ENCODE data around the gene CENPP. TPM values are rescaled to one million over a fixed set of nuclear protein-coding genes. Genes with fewer than 3 reads are reported as not detected.

CENPP gene
- total and polyA plus RNA-seq, 2 donors from 2014 or later, result 1.2 to 4.2 TPM

DNA sequence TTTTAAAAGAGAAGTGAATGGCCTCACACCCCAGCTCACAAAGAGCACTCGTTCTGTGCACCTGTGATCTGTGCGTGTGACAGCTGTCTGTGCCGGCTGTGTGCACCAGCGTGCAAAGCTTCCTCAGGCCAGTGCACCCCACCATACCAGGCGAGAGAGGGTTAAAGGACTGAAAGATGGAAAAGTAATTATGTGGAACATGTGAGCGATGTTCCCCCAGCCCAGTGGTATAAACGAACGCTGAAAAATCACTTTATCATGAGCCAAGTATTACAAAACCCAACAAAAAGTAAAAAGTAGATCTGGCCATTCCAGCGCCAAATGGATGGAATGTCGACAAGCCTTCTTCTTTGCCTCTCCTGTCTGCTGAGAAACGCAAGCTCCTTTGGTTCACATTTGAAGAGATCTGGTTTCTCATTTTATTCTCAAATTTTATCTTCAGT is 290.5 kb downstream of the CENPP start:
- no peak overlapping the region for H3K4me3 ChIP-seq (ENCODE audit: low read length in 3 of 3)
- H3K9ac ChIP-seq (ENCODE audit: low read length in 3 of 3), result peak overlapping the region in 1 of 3 donors; percentile 4
- DNase-seq (peak in 1 of 5 donors; percentile 31), FAIRE-seq (no peak)
- H3K27me3 ChIP-seq (ENCODE audit: control insufficient read depth, insufficient read depth, low read length), result no peaks in the 10 kb centered on the region
- peak overlapping the region in 1 of 2 donors; percentile 51 for H3K27ac ChIP-seq (ENCODE audit: low read depth in 2 of 2, low read length in 2 of 2)
- intact Hi-C loops (cut with DNase I), result no loop called here
- no peaks in the 10 kb centered on the region for H3K9me3 ChIP-seq (ENCODE audit: control insufficient read depth in 2 of 3, insufficient read depth in 1 of 3, low read length in 3 of 3)
- peaks cover 0 to 24% (median 14%) of the 10 kb centered on the region in 3 donors for H3K36me3 ChIP-seq (ENCODE audit: control insufficient read depth in 2 of 3, insufficient read depth in 3 of 3, low read length in 3 of 3)
- H3K4me1 ChIP-seq (ENCODE audit: control insufficient read depth in 2 of 3, insufficient read depth in 2 of 3, low read depth in 1 of 3, low read length in 3 of 3), result peaks cover 6 to 19% (median 19%) of the 10 kb centered on the region in 3 donors
- TF ChIP-seq, protein P1, sequence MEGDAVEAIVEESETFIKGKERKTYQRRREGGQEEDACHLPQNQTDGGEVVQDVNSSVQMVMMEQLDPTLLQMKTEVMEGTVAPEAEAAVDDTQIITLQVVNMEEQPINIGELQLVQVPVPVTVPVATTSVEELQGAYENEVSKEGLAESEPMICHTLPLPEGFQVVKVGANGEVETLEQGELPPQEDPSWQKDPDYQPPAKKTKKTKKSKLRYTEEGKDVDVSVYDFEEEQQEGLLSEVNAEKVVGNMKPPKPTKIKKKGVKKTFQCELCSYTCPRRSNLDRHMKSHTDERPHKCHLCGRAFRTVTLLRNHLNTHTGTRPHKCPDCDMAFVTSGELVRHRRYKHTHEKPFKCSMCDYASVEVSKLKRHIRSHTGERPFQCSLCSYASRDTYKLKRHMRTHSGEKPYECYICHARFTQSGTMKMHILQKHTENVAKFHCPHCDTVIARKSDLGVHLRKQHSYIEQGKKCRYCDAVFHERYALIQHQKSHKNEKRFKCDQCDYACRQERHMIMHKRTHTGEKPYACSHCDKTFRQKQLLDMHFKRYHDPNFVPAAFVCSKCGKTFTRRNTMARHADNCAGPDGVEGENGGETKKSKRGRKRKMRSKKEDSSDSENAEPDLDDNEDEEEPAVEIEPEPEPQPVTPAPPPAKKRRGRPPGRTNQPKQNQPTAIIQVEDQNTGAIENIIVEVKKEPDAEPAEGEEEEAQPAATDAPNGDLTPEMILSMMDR (IDR thresholded peaks at IDR 0.05; ENCODE audit: borderline replicate concordance, extremely low read depth, insufficient read depth), result no peak

DNA sequence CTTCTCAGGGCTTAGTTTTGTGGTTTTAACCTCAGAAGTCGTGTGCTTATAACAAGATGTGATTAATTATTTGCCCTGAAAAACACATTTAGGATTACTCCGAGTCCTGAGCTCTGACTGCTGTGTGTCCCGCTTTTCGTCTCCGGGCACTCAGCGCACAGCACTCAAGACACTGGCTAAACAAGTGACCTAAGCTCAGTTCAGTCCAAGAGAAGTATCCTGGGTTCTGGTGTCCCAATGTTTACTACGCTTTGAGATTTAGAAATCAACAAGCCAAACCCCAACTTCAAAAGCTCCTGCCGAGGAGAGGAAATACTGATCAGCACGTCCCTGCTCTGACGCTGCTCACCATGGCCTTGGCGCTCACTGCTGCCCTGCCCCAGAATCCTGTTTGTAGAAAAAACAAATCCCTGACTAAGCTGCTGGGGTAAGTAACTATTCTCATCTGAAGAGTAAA is 290.9 kb downstream of the CENPP start:
- H3K9ac ChIP-seq (ENCODE audit: low read length in 3 of 3), result no peak overlapping the region
- intact Hi-C loops (cut with DNase I), result no loop called here
- peak in 1 of 5 donors; percentile 42 for DNase-seq

DNA sequence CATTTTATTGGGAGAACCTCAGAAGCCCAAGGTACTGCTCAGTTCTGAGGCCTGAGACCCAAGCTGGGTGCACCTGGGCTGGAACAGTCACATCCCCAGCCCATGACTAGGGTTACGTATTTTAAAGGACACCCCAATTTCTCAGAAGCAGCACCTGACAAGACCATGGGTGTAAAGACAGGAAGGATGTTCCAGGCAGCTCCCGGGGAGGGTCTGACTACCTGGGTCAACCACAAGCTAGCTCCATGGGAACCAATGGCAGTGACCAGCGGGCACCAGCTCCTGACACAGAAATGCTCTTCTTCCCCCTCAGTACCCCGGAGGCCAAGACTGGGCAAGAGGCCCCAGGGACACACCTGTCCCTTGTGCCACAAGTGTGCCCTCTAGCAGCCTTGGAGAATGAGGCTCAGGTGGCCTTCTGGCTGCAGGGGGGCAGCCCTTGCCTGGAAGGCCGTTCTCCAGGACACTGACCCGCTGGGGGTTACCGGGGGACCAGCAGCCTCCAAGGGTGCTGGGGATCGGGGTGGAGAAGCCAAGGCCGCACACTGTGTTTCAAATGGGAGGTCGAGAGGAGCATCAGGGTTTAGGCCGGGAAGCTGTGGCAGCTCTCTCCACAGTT is 291.6 kb downstream of the CENPP start:
- H3K27ac ChIP-seq (ENCODE audit: low read depth in 2 of 2, low read length in 2 of 2), result peak overlapping the region in 1 of 2 donors; percentile 38
- TF ChIP-seq, protein P1 (IDR thresholded peaks at IDR 0.05; ENCODE audit: borderline replicate concordance, extremely low read depth, insufficient read depth), result no peak
- H3K9me3 ChIP-seq (ENCODE audit: control insufficient read depth in 2 of 3, insufficient read depth in 1 of 3, low read length in 3 of 3), result no peaks in the 10 kb centered on the region
- H3K27me3 ChIP-seq (ENCODE audit: control insufficient read depth, insufficient read depth, low read length), result no peaks in the 10 kb centered on the region
- H3K4me3 ChIP-seq (ENCODE audit: low read length in 3 of 3), result no peak overlapping the region
- peaks cover 0 to 17% (median 8%) of the 10 kb centered on the region in 3 donors for H3K36me3 ChIP-seq (ENCODE audit: control insufficient read depth in 2 of 3, insufficient read depth in 3 of 3, low read length in 3 of 3)
- H3K9ac ChIP-seq (ENCODE audit: low read length in 3 of 3), result no peak overlapping the region
- no peak for DNase-seq
- H3K4me1 ChIP-seq (ENCODE audit: control insufficient read depth in 2 of 3, insufficient read depth in 2 of 3, low read depth in 1 of 3, low read length in 3 of 3), result peaks cover 6 to 19% (median 19%) of the 10 kb centered on the region in 3 donors
- intact Hi-C loops (cut with DNase I), result no loop called here
- FAIRE-seq, result no peak

More for the DNA sequence above, 290.9 kb downstream of the CENPP start:
- peaks cover 0 to 23% (median 14%) of the 10 kb centered on the region in 3 donors for H3K36me3 ChIP-seq (ENCODE audit: control insufficient read depth in 2 of 3, insufficient read depth in 3 of 3, low read length in 3 of 3)
- H3K9me3 ChIP-seq (ENCODE audit: control insufficient read depth in 2 of 3, insufficient read depth in 1 of 3, low read length in 3 of 3), result no peaks in the 10 kb centered on the region
- FAIRE-seq, result no peak
- H3K4me1 ChIP-seq (ENCODE audit: control insufficient read depth in 2 of 3, insufficient read depth in 2 of 3, low read depth in 1 of 3, low read length in 3 of 3), result peaks cover 6 to 19% (median 19%) of the 10 kb centered on the region in 3 donors
- H3K27me3 ChIP-seq (ENCODE audit: control insufficient read depth, insufficient read depth, low read length), result no peaks in the 10 kb centered on the region
- no peak overlapping the region for H3K4me3 ChIP-seq (ENCODE audit: low read length in 3 of 3)
- TF ChIP-seq, protein P1 (IDR thresholded peaks at IDR 0.05; ENCODE audit: borderline replicate concordance, extremely low read depth, insufficient read depth), result no peak
- peak overlapping the region in 1 of 2 donors; percentile 51 for H3K27ac ChIP-seq (ENCODE audit: low read depth in 2 of 2, low read length in 2 of 2)

Measured in kidney (tissue), 14 donors.